Measurements from ENCODE around the gene SART1. TPM values are rescaled to one million over a fixed set of nuclear protein-coding genes. Genes with fewer than 3 reads are reported as not detected.
A peak's percentile ranks its signal among the peaks of the same experiment; 100 is the strongest.
"Not testable (repeated sequence)": the region's sequence is repeated elsewhere in the genome, so short reads cannot be mapped to it uniquely, and the experiment has no call there.

The SART1 gene
- total RNA-seq, 1 donor from 2014 or later, result 14.6 TPM

- DNase-seq (ENCODE audit: low spot score) (no peak), ATAC-seq (no peak)
These were observed 29.0 kb upstream of the SART1 start for GRCh38 chr11:65932558-65932919.

GRCh38 chr11:65934014-65934413, 27.5 kb upstream of the SART1 start:
- ATAC-seq (no peak), DNase-seq (ENCODE audit: low spot score) (no peak)

GRCh38 chr11:65937766-65938165, 23.8 kb upstream of the SART1 start:
- DNase-seq (ENCODE audit: low spot score) (no peak), ATAC-seq (no peak)

- ATAC-seq (no peak), DNase-seq (ENCODE audit: low spot score) (no peak)
These were observed 19.7 kb upstream of the SART1 start for GRCh38 chr11:65941720-65942310.

- DNase-seq (ENCODE audit: low spot score) (no peak), ATAC-seq (no peak)
These were observed 19.0 kb upstream of the SART1 start for GRCh38 chr11:65942531-65942930.

- ATAC-seq (no peak), DNase-seq (ENCODE audit: low spot score) (no peak)
These were observed 17.3 kb upstream of the SART1 start for GRCh38 chr11:65944191-65944590.

GRCh38 chr11:65944767-65945166, 16.8 kb upstream of the SART1 start:
- DNase-seq (ENCODE audit: low spot score), result no peak
- ATAC-seq, result peak; percentile 57

GRCh38 chr11:65945430-65945911, 16.1 kb upstream of the SART1 start, which contains the start of gene TSGA10IP:
Gene TSGA10IP (plus strand): TSS chr11:65945480. CDS start chr11:65945676, 196 bp downstream.
- ATAC-seq (no peak), DNase-seq (ENCODE audit: low spot score) (no peak)

- ATAC-seq, result no peak
These were observed 15.5 kb upstream of the SART1 start for GRCh38 chr11:65945941-65946558.

GRCh38 chr11:65946655-65947054, 14.9 kb upstream of the SART1 start:
- ATAC-seq, result no peak

More at GRCh38 chr11:65945941-65946558, 15.5 kb upstream of the SART1 start:
- no peak for DNase-seq (ENCODE audit: low spot score)

GRCh38 chr11:65947133-65947532, 14.4 kb upstream of the SART1 start:
- no peak for ATAC-seq
- DNase-seq (ENCODE audit: low spot score), result no peak

More at GRCh38 chr11:65946655-65947054, 14.9 kb upstream of the SART1 start:
- DNase-seq (ENCODE audit: low spot score), result no peak

GRCh38 chr11:65947603-65948125, 13.9 kb upstream of the SART1 start:
- ATAC-seq (no peak), DNase-seq (ENCODE audit: low spot score) (no peak)

GRCh38 chr11:65950711-65951110, 10.8 kb upstream of the SART1 start:
- ATAC-seq; DNase-seq (ENCODE audit: low spot score): not testable (repeated sequence)

- not testable (repeated sequence) for DNase-seq (ENCODE audit: low spot score); ATAC-seq
These were observed 9.9 kb upstream of the SART1 start for GRCh38 chr11:65951641-65952040.

GRCh38 chr11:65952052-65952521, 9.4 kb upstream of the SART1 start:
- DNase-seq (ENCODE audit: low spot score) (no peak), ATAC-seq (peak; percentile 42)

- DNase-seq (ENCODE audit: low spot score) (no peak), ATAC-seq (no peak)
These were observed 8.1 kb upstream of the SART1 start for GRCh38 chr11:65953471-65953870.

- DNase-seq (ENCODE audit: low spot score), result no peak
These were observed 6.8 kb upstream of the SART1 start for GRCh38 chr11:65954771-65955170.

GRCh38 chr11:65958291-65958690, 3.2 kb upstream of the SART1 start:
- no peak for DNase-seq (ENCODE audit: low spot score)
- no peak for ATAC-seq

More at GRCh38 chr11:65954771-65955170, 6.8 kb upstream of the SART1 start:
- no peak for ATAC-seq

GRCh38 chr11:65958774-65959420, 2.6 kb upstream of the SART1 start:
- ATAC-seq, result no peak
- DNase-seq (ENCODE audit: low spot score), result no peak

GRCh38 chr11:65960824-65961266, 689 bp upstream of the SART1 start:
- ATAC-seq (no peak), DNase-seq (ENCODE audit: low spot score) (no peak)

- DNase-seq (ENCODE audit: low spot score) (no peak), ATAC-seq (no peak)
These were observed 619 bp downstream of the SART1 start for GRCh38 chr11:65962141-65962564.

All from left lobe of liver (tissue), 2 donors.